Mesendoderm (in vitro differentiated cells): Measurements from ENCODE around the gene KCNA3.

Experiments used
- DNase-seq: peaks from one replicate; pipeline ENCODE4 v3.0.0; 2013
- H2AK5ac ChIP-seq: 2 replicates; pipeline ENCODE4 v1.6.1; 2013; ENCODE audit warnings: low read length, inconsistent platforms
- H2BK120ac ChIP-seq: 2 replicates; pipeline ENCODE4 v1.6.1; 2013; ENCODE audit warnings: low read depth, mild to moderate bottlenecking, low read length, moderate library complexity, mixed read lengths
- H2BK15ac ChIP-seq: replicated peaks from 2 replicates; pipeline ENCODE4 v1.6.1; 2013; ENCODE audit warnings: low read depth, mild to moderate bottlenecking, moderate library complexity
- H2BK5ac ChIP-seq: 2 replicates; pipeline ENCODE4 v1.6.1; 2013; ENCODE audit warnings: low read length, inconsistent platforms
- H3K18ac ChIP-seq: 2 replicates; pipeline ENCODE4 v1.6.1; 2013; ENCODE audit warnings: mild to moderate bottlenecking, low read length, mixed read lengths
- H3K23ac ChIP-seq: one replicate; pipeline ENCODE4 v1.6.1; 2013; ENCODE audit warnings: low read length
- H3K27ac ChIP-seq: 2 replicates; pipeline ENCODE4 v1.5.1; 2013; ENCODE audit warnings: low read depth, mild to moderate bottlenecking, inconsistent platforms, low read length, moderate library complexity
- H3K27me3 ChIP-seq: 2 replicates; pipeline ENCODE4 v1.6.1; 2013; ENCODE audit warnings: low read length, control low read depth, mild to moderate bottlenecking, inconsistent platforms; ENCODE audit not compliant: insufficient read depth, poor library complexity
- H3K36me3 ChIP-seq: 2 replicates; pipeline ENCODE4 v1.6.1; 2013; ENCODE audit warnings: low read length, inconsistent platforms; ENCODE audit not compliant: control insufficient read depth, insufficient read depth
- H3K4ac ChIP-seq: one replicate; pipeline ENCODE4 v1.6.1; 2013; ENCODE audit warnings: low read depth, mild to moderate bottlenecking, low read length, moderate library complexity
- H3K4me1 ChIP-seq: 2 replicates; pipeline ENCODE4 v1.6.1; 2013; ENCODE audit warnings: low read depth, low read length, inconsistent platforms; ENCODE audit not compliant: control insufficient read depth
- H3K4me2 ChIP-seq: 2 replicates; pipeline ENCODE4 v1.6.1; 2013; ENCODE audit warnings: low read length
- H3K4me3 ChIP-seq: 2 replicates; pipeline ENCODE4 v1.5.1; 2013; ENCODE audit warnings: mild to moderate bottlenecking, low read length
- H3K56ac ChIP-seq: one replicate; pipeline ENCODE4 v1.6.1; 2013; ENCODE audit warnings: low read length
- H3K79me1 ChIP-seq: 2 replicates; pipeline ENCODE4 v1.6.1; 2013; ENCODE audit warnings: low read length, inconsistent platforms
- H3K79me2 ChIP-seq: 2 replicates; pipeline ENCODE4 v1.6.1; 2013; ENCODE audit warnings: mild to moderate bottlenecking, low read length; ENCODE audit not compliant: control insufficient read depth, insufficient read depth
- H3K9ac ChIP-seq: 2 replicates; pipeline ENCODE4 v1.6.1; 2013; ENCODE audit warnings: low read length, inconsistent platforms
- H4K5ac ChIP-seq: one replicate; pipeline ENCODE4 v1.6.1; 2013; ENCODE audit warnings: low read length
- H4K8ac ChIP-seq: one replicate; pipeline ENCODE4 v1.6.1; 2013; ENCODE audit warnings: low read depth, mild to moderate bottlenecking, control low read depth, low read length, moderate library complexity
- WGBS: extraction: QIAGEN DNeasy Blood & Tissue Kit; methylation state at CpG from one replicate; pipeline ENCODE4 v1.1.7; 2013; ENCODE audit warnings: low lambda C conversion rate, missing lambda C conversion rate; ENCODE audit not compliant: insufficient coverage; ENCODE audit errors: extremely low coverage; 5-methylcytosine and 5-hydroxymethylcytosine counted together

The KCNA3 gene

DNA sequence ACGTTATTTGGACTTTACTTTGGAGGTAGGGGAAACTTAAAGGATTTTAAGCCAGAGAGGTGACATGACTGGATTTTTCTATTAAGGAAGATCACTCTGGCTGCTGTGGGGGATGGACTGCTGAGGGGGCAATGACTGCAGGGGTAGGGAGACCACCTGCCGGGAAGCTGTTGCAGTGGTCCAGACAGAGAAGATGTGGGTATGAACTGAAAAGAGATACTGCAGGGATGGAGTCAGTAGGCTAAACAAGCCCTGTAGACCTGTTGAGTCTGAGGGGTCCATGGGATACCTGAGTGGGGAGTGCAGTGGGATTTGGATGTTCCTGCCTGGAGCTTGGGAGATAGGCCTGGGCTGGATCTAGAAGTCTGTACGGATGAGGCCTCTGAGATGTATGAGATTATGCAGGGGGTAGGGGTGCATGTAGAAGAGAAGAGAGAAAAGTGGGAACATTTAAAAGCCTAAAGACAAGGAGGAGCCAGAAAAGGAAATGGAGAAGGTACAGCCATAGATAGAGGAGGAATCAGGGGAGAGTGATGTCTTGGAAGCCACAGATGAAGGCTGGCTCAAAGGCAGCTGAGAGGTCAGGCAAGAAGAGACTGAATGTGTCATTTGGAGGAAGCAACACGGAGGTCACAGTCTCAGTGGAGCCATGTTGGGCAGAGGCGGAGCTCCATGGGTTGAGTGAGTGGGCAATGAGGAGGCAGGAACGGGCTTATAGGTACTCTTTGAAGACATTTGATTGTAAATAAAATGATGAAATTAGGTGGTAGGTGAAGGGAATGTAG, 42.7 kb downstream of the KCNA3 start:
- Histone ChIP-seq H3K18ac (no peak overlapping the region), H3K4me3 (no peak overlapping the region), H2AK5ac (no peak overlapping the region), H3K56ac (no peak overlapping the region), H3K4me2 (no peak overlapping the region), H4K5ac (no peak overlapping the region), H4K8ac (no peak overlapping the region), H3K79me2 (no peaks in the 10 kb centered on the region), H3K4ac (no peak overlapping the region), H3K27ac (no peak overlapping the region), H2BK5ac (no peak overlapping the region), H3K4me1 (no peaks in the 10 kb centered on the region), H2BK15ac (no peak overlapping the region), H2BK120ac (no peak overlapping the region), H3K9ac (no peak overlapping the region), H3K23ac (no peak overlapping the region), H3K79me1 (no peaks in the 10 kb centered on the region), H3K36me3 (no peaks in the 10 kb centered on the region), H3K27me3 (no peaks in the 10 kb centered on the region)
- WGBS = 100% methylated on average over 1 of the region's 6 CpGs
- no peak for DNase-seq

DNA sequence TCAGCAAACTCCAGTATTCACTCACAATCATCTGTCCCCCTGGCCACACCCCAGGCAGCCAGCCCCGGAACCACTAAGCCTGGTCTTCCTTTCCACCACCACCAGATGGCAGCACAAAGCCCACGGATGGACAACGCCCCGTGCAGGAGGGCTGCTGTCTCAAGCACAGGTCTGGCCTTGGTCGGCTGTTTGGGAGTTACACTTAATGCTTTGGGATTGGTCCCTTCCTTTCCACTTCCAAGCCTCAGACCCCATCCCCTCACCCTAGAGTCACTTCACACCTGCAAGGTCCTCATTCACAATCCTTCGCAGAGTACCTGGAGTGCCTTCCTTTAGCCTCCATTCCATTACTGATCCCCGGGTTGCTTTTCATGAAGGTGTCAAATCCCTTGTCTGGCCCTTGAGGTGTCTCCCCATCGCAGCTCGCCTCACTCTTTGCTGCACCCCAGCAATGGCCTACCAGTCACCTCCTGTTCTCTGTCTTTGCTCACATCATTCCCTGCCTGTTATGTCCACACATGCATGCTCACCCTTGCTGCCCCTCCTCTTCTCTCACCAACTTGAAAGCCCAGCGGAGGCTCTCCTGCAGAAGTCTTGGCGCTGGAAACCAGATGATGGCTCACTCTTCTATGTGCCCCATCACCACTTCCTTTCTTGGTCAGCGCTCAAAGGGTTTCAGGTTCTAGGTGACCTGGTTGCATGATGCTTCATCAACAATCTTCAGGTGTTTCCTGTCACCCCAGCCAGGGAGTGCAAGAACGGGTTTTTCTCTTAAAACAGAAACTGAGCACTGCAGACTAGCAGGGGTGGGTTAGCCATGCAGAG, 43.7 kb downstream of the KCNA3 start:
- H3K36me3 ChIP-seq = no peaks in the 10 kb centered on the region
- H4K8ac ChIP-seq = no peak overlapping the region
- DNase-seq = peak; percentile 80
- no peak overlapping the region for H3K23ac ChIP-seq
- no peak overlapping the region for H3K4me2 ChIP-seq
- no peak overlapping the region for H2AK5ac ChIP-seq
- H4K5ac ChIP-seq = no peak overlapping the region
- no peak overlapping the region for H3K4me3 ChIP-seq
- H3K18ac ChIP-seq = no peak overlapping the region
- no peaks in the 10 kb centered on the region for H3K79me1 ChIP-seq
- H3K56ac ChIP-seq = no peak overlapping the region
- no peaks in the 10 kb centered on the region for H3K27me3 ChIP-seq
- no peaks in the 10 kb centered on the region for H3K4me1 ChIP-seq
- no peak overlapping the region for H2BK120ac ChIP-seq
- no peak overlapping the region for H3K4ac ChIP-seq
- H3K79me2 ChIP-seq = no peaks in the 10 kb centered on the region
- no peak overlapping the region for H3K27ac ChIP-seq
- no peak overlapping the region for H2BK15ac ChIP-seq
- no CpG with 5 or more reads among the region's 13 CpGs for WGBS
- H2BK5ac ChIP-seq = no peak overlapping the region
- H3K9ac ChIP-seq = no peak overlapping the region

DNA sequence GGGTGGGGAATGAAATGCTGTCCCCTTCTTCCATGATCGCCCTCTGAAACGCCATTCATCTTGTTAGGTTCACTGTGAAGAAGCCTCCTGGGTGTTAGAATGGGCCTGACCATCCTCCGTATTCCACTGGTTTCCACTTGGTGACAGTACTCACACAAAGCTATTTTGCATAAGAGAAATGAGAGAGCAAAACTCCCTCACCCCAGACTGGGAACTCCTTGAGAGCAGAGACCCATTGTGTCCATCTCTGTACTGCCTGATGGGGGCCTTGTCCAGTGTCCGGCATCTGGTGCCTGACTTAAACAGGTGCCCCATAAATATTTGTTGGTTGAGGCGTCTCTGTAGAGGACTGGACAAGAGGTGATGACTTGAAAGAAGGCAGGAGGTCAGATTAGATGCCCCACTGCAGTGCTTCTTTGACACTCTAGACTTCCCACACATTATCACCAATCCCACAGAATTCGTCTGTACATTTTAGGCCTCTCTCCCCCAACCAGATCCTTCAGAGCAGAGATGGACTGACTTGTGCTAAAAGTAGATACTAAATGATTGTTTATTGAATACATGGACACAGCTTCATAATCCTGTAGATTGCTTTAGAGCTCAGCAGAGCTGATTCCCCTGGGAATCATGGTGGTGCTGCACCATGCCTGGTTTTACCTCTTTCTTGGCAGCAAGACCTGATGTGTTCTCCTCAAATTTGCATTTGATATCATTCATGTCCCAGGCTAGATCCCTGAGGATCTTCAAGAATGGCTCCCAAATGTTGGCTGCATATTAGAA, 46.2 kb downstream of the KCNA3 start:
- Histone ChIP-seq H4K8ac (no peak overlapping the region), H3K4me3 (no peak overlapping the region), H2BK120ac (no peak overlapping the region), H3K9ac (no peak overlapping the region), H3K79me2 (no peaks in the 10 kb centered on the region), H3K36me3 (no peaks in the 10 kb centered on the region), H2BK5ac (no peak overlapping the region), H3K18ac (no peak overlapping the region), H2BK15ac (no peak overlapping the region), H3K27ac (no peak overlapping the region), H3K27me3 (no peaks in the 10 kb centered on the region), H3K23ac (no peak overlapping the region), H2AK5ac (no peak overlapping the region), H3K4me1 (no peaks in the 10 kb centered on the region), H3K56ac (no peak overlapping the region), H3K79me1 (no peaks in the 10 kb centered on the region), H3K4ac (no peak overlapping the region), H3K4me2 (no peak overlapping the region), H4K5ac (no peak overlapping the region)
- WGBS = no CpG with 5 or more reads among the region's 6 CpGs
- no peak for DNase-seq

DNA sequence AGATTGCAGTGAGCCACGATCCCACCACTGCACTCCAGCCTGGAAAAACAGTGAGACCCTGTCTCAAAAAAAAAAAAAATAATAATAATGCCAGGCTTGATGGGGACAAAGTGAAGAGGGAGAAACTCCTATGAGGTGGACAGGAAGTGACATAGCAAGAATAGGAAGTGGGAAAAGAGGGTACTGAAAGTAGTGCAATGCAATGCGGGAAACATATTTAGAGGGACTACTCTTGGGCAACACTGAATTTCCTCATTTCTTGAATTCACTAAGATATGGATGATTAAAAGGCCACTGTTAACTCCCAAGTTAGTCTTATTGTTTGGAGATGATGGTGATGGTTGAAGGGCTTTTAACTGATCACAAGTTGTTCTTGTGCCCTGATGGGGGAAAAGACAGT, 47.0 kb downstream of the KCNA3 start:
- Histone ChIP-seq H3K79me1 (no peaks in the 10 kb centered on the region), H3K18ac (no peak overlapping the region)
- no CpG with 5 or more reads among the region's 2 CpGs for WGBS

DNA sequence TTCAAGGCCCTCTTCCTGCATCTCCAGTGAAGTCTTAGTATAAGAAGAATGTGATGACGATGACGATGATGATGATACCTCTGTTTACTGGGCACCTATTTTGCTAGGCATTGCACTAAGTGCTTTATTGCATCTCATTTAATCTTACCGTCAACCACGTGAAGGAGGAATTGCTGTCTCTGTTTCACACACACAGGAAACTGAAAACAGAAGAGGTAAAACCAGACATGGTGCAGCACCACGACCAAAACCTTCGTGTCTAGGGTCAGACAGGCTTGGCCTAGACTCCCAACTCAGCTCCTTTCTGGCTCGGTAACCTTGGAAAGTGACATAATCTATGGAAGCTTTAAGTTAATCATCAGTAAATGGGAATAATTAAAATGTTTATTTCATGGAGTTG, 47.9 kb downstream of the KCNA3 start:
- no CpG with 5 or more reads among the region's 7 CpGs for whole genome bisulfite sequencing
- Histone ChIP-seq H3K56ac (no peak overlapping the region), H3K23ac (no peak overlapping the region)

More for the DNA sequence above, 47.0 kb downstream of the KCNA3 start:
- H2BK5ac ChIP-seq = no peak overlapping the region
- no peak for DNase-seq
- H2BK15ac ChIP-seq = no peak overlapping the region
- H3K27ac ChIP-seq = no peak overlapping the region
- H3K4me1 ChIP-seq = no peaks in the 10 kb centered on the region
- H3K4me2 ChIP-seq = no peak overlapping the region
- no peak overlapping the region for H2BK120ac ChIP-seq
- H4K8ac ChIP-seq = no peak overlapping the region
- no peak overlapping the region for H3K4me3 ChIP-seq
- H3K4ac ChIP-seq = no peak overlapping the region
- no peaks in the 10 kb centered on the region for H3K79me2 ChIP-seq
- no peak overlapping the region for H3K56ac ChIP-seq
- H3K36me3 ChIP-seq = no peaks in the 10 kb centered on the region
- H3K27me3 ChIP-seq = no peaks in the 10 kb centered on the region
- H3K23ac ChIP-seq = no peak overlapping the region
- H4K5ac ChIP-seq = no peak overlapping the region
- no peak overlapping the region for H3K9ac ChIP-seq
- H2AK5ac ChIP-seq = no peak overlapping the region

More for the DNA sequence above, 47.9 kb downstream of the KCNA3 start:
- Histone ChIP-seq H2BK15ac (no peak overlapping the region), H3K79me1 (no peaks in the 10 kb centered on the region), H4K5ac (no peak overlapping the region), H3K18ac (no peak overlapping the region), H3K4ac (no peak overlapping the region), H3K4me2 (no peak overlapping the region), H3K79me2 (no peaks in the 10 kb centered on the region), H3K36me3 (no peaks in the 10 kb centered on the region), H2BK120ac (no peak overlapping the region), H3K4me1 (no peaks in the 10 kb centered on the region), H2AK5ac (no peak overlapping the region), H3K4me3 (no peak overlapping the region), H4K8ac (no peak overlapping the region), H3K9ac (no peak overlapping the region), H3K27ac (no peak overlapping the region), H3K27me3 (no peaks in the 10 kb centered on the region), H2BK5ac (no peak overlapping the region)
- DNase-seq = no peak
